CD4-positive, alpha-beta memory T cell (primary cell): ENCODE data around the gene PRKCD. TPM values are rescaled to one million over a fixed set of nuclear protein-coding genes. Genes with fewer than 3 reads are reported as not detected.

Source experiments
- CTCF ChIA-PET: fragments of 350-600 bp; sonication (Branson Sonifier 250); formaldehyde crosslinking; loops from one replicate; lab custom pipeline; 2021; ENCODE audit warnings: inconsistent platforms; ENCODE audit not compliant: partially characterized antibody; lab: Charles Lee
- POLR2A ChIA-PET: fragments of 350-600 bp; sonication (Branson Sonifier 250); formaldehyde crosslinking; loops from one replicate; lab custom pipeline; 2021; ENCODE audit not compliant: partially characterized antibody; lab: Charles Lee
- DNase-seq, 5 donors: peaks; one replicate each; pipeline versions ENCODE4 v3.0.0 to v3.0.0-alpha.2; 2020 to 2022; ENCODE audit warnings: mixed read lengths in 1 of 5
- H3K27ac ChIP-seq: one replicate; pipeline ENCODE4 v1.7.0; 2013; ENCODE audit warnings: low read depth, low read length
- H3K27me3 ChIP-seq: 2 replicates; pipeline ENCODE4 v1.7.0; 2013; ENCODE audit warnings: mild to moderate bottlenecking, low read length, moderate library complexity; ENCODE audit not compliant: insufficient read depth
- H3K36me3 ChIP-seq: 2 replicates; pipeline ENCODE4 v1.7.0; 2013; ENCODE audit warnings: mild to moderate bottlenecking, low read length, moderate library complexity; ENCODE audit not compliant: insufficient read depth
- H3K4me1 ChIP-seq: 2 replicates; pipeline ENCODE4 v1.7.0; 2013; ENCODE audit warnings: mild to moderate bottlenecking, low read length, moderate library complexity; ENCODE audit not compliant: insufficient read depth
- H3K4me3 ChIP-seq, 2 donors: one replicate each; pipeline ENCODE4 v1.7.0; 2013; ENCODE audit warnings: low read length in 2 of 2, mild to moderate bottlenecking in 1 of 2
- H3K9me3 ChIP-seq, 2 donors: one replicate each; pipeline ENCODE4 v1.7.0; 2013; ENCODE audit warnings: low read length in 2 of 2, control low read depth in 1 of 2; ENCODE audit not compliant: control insufficient read depth in 1 of 2
- H3K27ac Mint-ChIP-seq, 7 donors: one replicate each; pipeline ENCODE4 v1.8.0; 2020 to 2021; ENCODE audit warnings: mixed read lengths in 7 of 7, mild to moderate bottlenecking in 6 of 7, inconsistent platforms in 3 of 7, moderate library complexity in 3 of 7
- H3K27me3 Mint-ChIP-seq, 2 donors: one replicate each; pipeline ENCODE4 v1.8.0; 2020 to 2021; ENCODE audit warnings: mixed read lengths in 2 of 2
- H3K36me3 Mint-ChIP-seq, 2 donors: one replicate each; pipeline ENCODE4 v1.8.0; 2020 to 2021; ENCODE audit warnings: mixed read lengths in 2 of 2, inconsistent platforms in 1 of 2, mild to moderate bottlenecking in 1 of 2
- H3K4me1 Mint-ChIP-seq, 4 donors: one replicate each; pipeline ENCODE4 v1.8.0; 2020 to 2021; ENCODE audit warnings: mixed read lengths in 4 of 4, mild to moderate bottlenecking in 1 of 4
- H3K4me3 Mint-ChIP-seq, 8 donors: one replicate each; pipeline ENCODE4 v1.8.0; 2020 to 2021; ENCODE audit warnings: mixed read lengths in 8 of 8, mild to moderate bottlenecking in 7 of 8, moderate library complexity in 6 of 8, inconsistent platforms in 3 of 8
- H3K9me3 Mint-ChIP-seq, 8 donors: one replicate each; pipeline ENCODE4 v1.8.0; 2020 to 2021; ENCODE audit warnings: mixed read lengths in 8 of 8, mild to moderate bottlenecking in 5 of 8, inconsistent platforms in 3 of 8, moderate library complexity in 1 of 8
- intact Hi-C: fragments of 100-400 bp; cut with micrococcal nuclease; formaldehyde crosslinking; loops from one replicate; pipeline ENCODE4 v1.15.1; 2023
- polyA plus RNA-seq, 2 donors: library from polyadenylated mRNA; unstranded; fragments of 300-500 nt; fragmentation: Illumina TruSeq; gene quantifications; one replicate each; pipeline ENCODE4 v1.2.3, GENCODE V29; 2021
- total RNA-seq, 2 experiments: library from RNA; stranded (reverse); gene quantifications; one replicate each; pipeline ENCODE4 v1.2.3, GENCODE V29; 2021

Gene PRKCD
- total and polyA plus RNA-seq, 4 experiments from 2014 or later, result 6.6 to 26.4 (median 16.1) TPM

GRCh38 chr3:53161820-53162671 is 1.0 kb downstream of the PRKCD start:
- peaks cover 2% of the 10 kb centered on the region for H3K36me3 ChIP-seq
- peak; percentile 31 to 78 (median 36) for DNase-seq
- H3K36me3 Mint-ChIP-seq, result peaks cover 0 to 9% of the 10 kb centered on the region in 2 donors
- H3K9me3 ChIP-seq, result no peaks in the 10 kb centered on the region
- peaks cover 0 to 3% of the 10 kb centered on the region in 2 donors for H3K27me3 Mint-ChIP-seq
- H3K27ac ChIP-seq, result peak overlapping the region; percentile 72
- intact Hi-C loops, result loop anchor here (2.0 to 5.0 kb wide), 2 partner anchors 35 to 95 kb away; partner anchors contain the start of gene TKT
- ChIA-PET CTCF (no interaction called here), POLR2A (interaction anchor here (1.0 kb wide), 1 partner anchor 117 kb away, joined by 3 read pairs; the partner anchor contains the start of gene SFMBT1)
- H3K27ac Mint-ChIP-seq, result peak overlapping the region; percentile 84 to 97 (median 91)
- no peaks in the 10 kb centered on the region for H3K9me3 Mint-ChIP-seq
- H3K4me3 Mint-ChIP-seq, result peak overlapping the region; percentile 89 to 94 (median 90)
- H3K4me3 ChIP-seq, result peak overlapping the region in 1 of 2 donors; percentile 70
- peaks cover 34% of the 10 kb centered on the region for H3K4me1 ChIP-seq
- no peaks in the 10 kb centered on the region for H3K27me3 ChIP-seq
- peaks cover 22 to 38% (median 28%) of the 10 kb centered on the region in 4 donors for H3K4me1 Mint-ChIP-seq

- no peaks in the 10 kb centered on the region for H3K9me3 ChIP-seq
- Mint-ChIP-seq H3K4me3 (peak overlapping the region; percentile 86 to 94 (median 90)), H3K9me3 (no peaks in the 10 kb centered on the region), H3K27me3 (peaks cover 0 to 3% of the 10 kb centered on the region in 2 donors), H3K36me3 (peaks cover 0 to 9% of the 10 kb centered on the region in 2 donors), H3K27ac (peak overlapping the region; percentile 84 to 97 (median 91)), H3K4me1 (peaks cover 24 to 45% (median 33%) of the 10 kb centered on the region in 4 donors)
- no peaks in the 10 kb centered on the region for H3K27me3 ChIP-seq
- peaks cover 2% of the 10 kb centered on the region for H3K36me3 ChIP-seq
- peak overlapping the region; percentile 72 for H3K27ac ChIP-seq
- H3K4me3 ChIP-seq, result peak overlapping the region in 1 of 2 donors; percentile 70
- peak; percentile 53 to 80 (median 58) for DNase-seq
- intact Hi-C loops, result loop anchor here (1.0 to 5.0 kb wide), 3 partner anchors 33 to 94 kb away; partner anchors contain the start of genes RFT1 and TKT
- peaks cover 34% of the 10 kb centered on the region for H3K4me1 ChIP-seq
- ChIA-PET POLR2A (interaction anchor here (1.0 to 1.3 kb wide), 2 partner anchors 61 to 117 kb away, joined by 3 read pairs; partner anchors contain the start of gene SFMBT1), CTCF (interaction anchor here (1.2 kb wide), 1 partner anchor 48 kb away, joined by 3 read pairs; no protein-coding TSS in a partner anchor)
These were observed 1.8 kb downstream of the PRKCD start for GRCh38 chr3:53162672-53163443.

- Histone ChIP-seq H3K36me3 (peaks cover 2% of the 10 kb centered on the region), H3K4me1 (peaks cover 34% of the 10 kb centered on the region), H3K27ac (peak overlapping the region; percentile 72), H3K4me3 (no peak overlapping the region), H3K9me3 (no peaks in the 10 kb centered on the region), H3K27me3 (no peaks in the 10 kb centered on the region)
- peaks cover 0 to 10% of the 10 kb centered on the region in 2 donors for H3K36me3 Mint-ChIP-seq
- intact Hi-C loops, result loop anchor here (1.0 to 5.0 kb wide), 3 partner anchors 33 to 93 kb away; partner anchors contain the start of genes RFT1 and TKT
- ChIA-PET CTCF (interaction anchor here (1.2 kb wide), 1 partner anchor 49 kb away, joined by 3 read pairs; no protein-coding TSS in a partner anchor), POLR2A (interaction anchor here (1.3 kb wide), 1 partner anchor 62 kb away, joined by 3 read pairs; no protein-coding TSS in a partner anchor)
- peak overlapping the region; percentile 84 to 96 (median 91) for H3K27ac Mint-ChIP-seq
- H3K9me3 Mint-ChIP-seq, result no peaks in the 10 kb centered on the region
- peaks cover 0 to 2% of the 10 kb centered on the region in 2 donors for H3K27me3 Mint-ChIP-seq
- DNase-seq, result no peak
- peaks cover 29 to 54% (median 37%) of the 10 kb centered on the region in 4 donors for H3K4me1 Mint-ChIP-seq
- peak overlapping the region; percentile 65 to 92 (median 90) for H3K4me3 Mint-ChIP-seq
These were observed 2.7 kb downstream of the PRKCD start for GRCh38 chr3:53163444-53164387.

- H3K4me1 Mint-ChIP-seq, result peaks cover 35 to 63% (median 47%) of the 10 kb centered on the region in 4 donors
- no peak overlapping the region for H3K4me3 Mint-ChIP-seq
- Histone ChIP-seq H3K36me3 (peaks cover 2% of the 10 kb centered on the region), H3K27me3 (no peaks in the 10 kb centered on the region), H3K4me1 (peaks cover 33% of the 10 kb centered on the region), H3K4me3 (no peak overlapping the region), H3K27ac (no peak overlapping the region), H3K9me3 (no peaks in the 10 kb centered on the region)
- ChIA-PET POLR2A (interaction anchor here (0.9 kb wide), 1 partner anchor 14 kb away, joined by 3 read pairs; no protein-coding TSS in a partner anchor), CTCF (interaction anchor here (1.3 kb wide), 1 partner anchor 33 kb away, joined by 4 read pairs; no protein-coding TSS in a partner anchor)
- no peaks in the 10 kb centered on the region for H3K9me3 Mint-ChIP-seq
- no peaks in the 10 kb centered on the region for H3K27me3 Mint-ChIP-seq
- H3K36me3 Mint-ChIP-seq, result peaks cover 0 to 12% of the 10 kb centered on the region in 2 donors
- no peak for DNase-seq
- intact Hi-C loops, result loop anchor here (5.0 kb wide), 1 partner anchor 32 kb away; no protein-coding TSS in a partner anchor
- peak overlapping the region in 2 of 7 donors; percentile 12 to 44 for H3K27ac Mint-ChIP-seq
These were observed 3.9 kb downstream of the PRKCD start for GRCh38 chr3:53164911-53165310.

- no peak overlapping the region for H3K4me3 Mint-ChIP-seq
- Histone ChIP-seq H3K27ac (no peak overlapping the region), H3K4me3 (no peak overlapping the region), H3K36me3 (peaks cover 2% of the 10 kb centered on the region), H3K9me3 (no peaks in the 10 kb centered on the region), H3K27me3 (no peaks in the 10 kb centered on the region), H3K4me1 (peaks cover 26% of the 10 kb centered on the region)
- intact Hi-C loops, result no loop called here
- no peaks in the 10 kb centered on the region for H3K9me3 Mint-ChIP-seq
- ChIA-PET CTCF (interaction anchor here (1.3 kb wide), 1 partner anchor 35 kb away, joined by 4 read pairs; no protein-coding TSS in a partner anchor), POLR2A (no interaction called here)
- H3K36me3 Mint-ChIP-seq, result peaks cover 0 to 12% of the 10 kb centered on the region in 2 donors
- no peak for DNase-seq
- peak overlapping the region in 2 of 7 donors; percentile 3 to 46 for H3K27ac Mint-ChIP-seq
- H3K27me3 Mint-ChIP-seq, result no peaks in the 10 kb centered on the region
- H3K4me1 Mint-ChIP-seq, result peaks cover 38 to 68% (median 50%) of the 10 kb centered on the region in 4 donors
These were observed 5.2 kb downstream of the PRKCD start for GRCh38 chr3:53166206-53166605.

GRCh38 chr3:53166781-53167291 is 5.8 kb downstream of the PRKCD start:
- intact Hi-C loops, result no loop called here
- Mint-ChIP-seq H3K36me3 (peaks cover 0 to 15% of the 10 kb centered on the region in 2 donors), H3K9me3 (no peaks in the 10 kb centered on the region), H3K27me3 (no peaks in the 10 kb centered on the region), H3K4me3 (no peak overlapping the region), H3K4me1 (peaks cover 39 to 75% (median 53%) of the 10 kb centered on the region in 4 donors), H3K27ac (peak overlapping the region in 1 of 7 donors; percentile 21)
- H3K9me3 ChIP-seq, result no peaks in the 10 kb centered on the region
- peaks cover 26% of the 10 kb centered on the region for H3K4me1 ChIP-seq
- peaks cover 2% of the 10 kb centered on the region for H3K36me3 ChIP-seq
- H3K27me3 ChIP-seq, result no peaks in the 10 kb centered on the region
- H3K4me3 ChIP-seq, result no peak overlapping the region
- no peak for DNase-seq
- H3K27ac ChIP-seq, result no peak overlapping the region
- POLR2A ChIA-PET, result no interaction called here
- CTCF ChIA-PET, result interaction anchor here (1.3 kb wide), 1 partner anchor 38 kb away, joined by 3 read pairs; no protein-coding TSS in a partner anchor
